Immature natural killer cell (primary cell): Measurements from ENCODE around the gene KAZN. TPM values are rescaled to one million over a fixed set of nuclear protein-coding genes. Genes with fewer than 3 reads are reported as not detected.

Source experiments
- DNase-seq, 3 donors: peaks; one replicate each; pipeline ENCODE4 v3.0.0; 2022; ENCODE audit warnings: mixed read lengths in 1 of 3
- H3K27ac Mint-ChIP-seq, 6 donors: one replicate each; pipeline ENCODE4 v1.8.0; 2020; ENCODE audit warnings: mixed read lengths in 6 of 6, mild to moderate bottlenecking in 5 of 6, inconsistent platforms in 4 of 6, moderate library complexity in 3 of 6
- H3K27me3 Mint-ChIP-seq, 3 donors: one replicate each; pipeline ENCODE4 v1.8.0; 2020 to 2021; ENCODE audit warnings: low read depth in 3 of 3, mild to moderate bottlenecking in 3 of 3, mixed read lengths in 3 of 3, moderate library complexity in 3 of 3, inconsistent platforms in 1 of 3
- H3K36me3 Mint-ChIP-seq, 3 donors: one replicate each; pipeline ENCODE4 v1.8.0; 2020; ENCODE audit warnings: mixed read lengths in 3 of 3, inconsistent platforms in 2 of 3, mild to moderate bottlenecking in 2 of 3
- H3K4me1 Mint-ChIP-seq, 2 donors: one replicate each; pipeline ENCODE4 v1.8.0; 2020; ENCODE audit warnings: inconsistent platforms in 2 of 2, mild to moderate bottlenecking in 2 of 2, mixed read lengths in 2 of 2, moderate library complexity in 1 of 2
- H3K4me3 Mint-ChIP-seq, 5 donors: one replicate each; pipeline ENCODE4 v1.8.0; 2020; ENCODE audit warnings: mild to moderate bottlenecking in 5 of 5, mixed read lengths in 5 of 5, inconsistent platforms in 3 of 5, moderate library complexity in 3 of 5
- H3K9me3 Mint-ChIP-seq, 6 donors: one replicate each; pipeline ENCODE4 v1.8.0; 2020; ENCODE audit warnings: mild to moderate bottlenecking in 6 of 6, mixed read lengths in 6 of 6, inconsistent platforms in 4 of 6, moderate library complexity in 3 of 6
- polyA plus RNA-seq, 3 donors: library from polyadenylated mRNA; unstranded; fragments of 300-500 nt; fragmentation: Illumina TruSeq; gene quantifications; one replicate each; pipeline ENCODE4 v1.2.3, GENCODE V29; 2021

KAZN gene
- polyA plus RNA-seq, 3 donors from 2014 or later, result 0.24 TPM; not detected in 2

- Mint-ChIP-seq H3K36me3 (no peaks in the 10 kb centered on the region), H3K4me3 (no peak overlapping the region), H3K4me1 (no peaks in the 10 kb centered on the region), H3K9me3 (no peaks in the 10 kb centered on the region), H3K27me3 (peaks cover 0 to 2% (median 1%) of the 10 kb centered on the region in 3 donors), H3K27ac (no peak overlapping the region)
- no peak for DNase-seq
These were observed 403.8 kb downstream of the KAZN start for GRCh38 chr1:15002325-15002724.

GRCh38 chr1:15004396-15004795, 405.9 kb downstream of the KAZN start:
- Mint-ChIP-seq H3K27ac (no peak overlapping the region), H3K9me3 (no peaks in the 10 kb centered on the region), H3K27me3 (peaks cover 0 to 5% (median 2%) of the 10 kb centered on the region in 3 donors), H3K4me3 (no peak overlapping the region), H3K36me3 (no peaks in the 10 kb centered on the region), H3K4me1 (no peaks in the 10 kb centered on the region)
- no peak for DNase-seq

- no peaks in the 10 kb centered on the region for H3K36me3 Mint-ChIP-seq
- H3K27ac Mint-ChIP-seq, result no peak overlapping the region
- DNase-seq, result no peak
- no peaks in the 10 kb centered on the region for H3K9me3 Mint-ChIP-seq
- H3K4me3 Mint-ChIP-seq, result no peak overlapping the region
- peaks cover 0 to 8% (median 2%) of the 10 kb centered on the region in 3 donors for H3K27me3 Mint-ChIP-seq
- no peaks in the 10 kb centered on the region for H3K4me1 Mint-ChIP-seq
These were observed 406.6 kb downstream of the KAZN start for GRCh38 chr1:15005116-15005515.

GRCh38 chr1:15007368-15007767, 408.9 kb downstream of the KAZN start:
- no peaks in the 10 kb centered on the region for H3K36me3 Mint-ChIP-seq
- H3K27me3 Mint-ChIP-seq, result peaks cover 0 to 8% (median 2%) of the 10 kb centered on the region in 3 donors
- no peak for DNase-seq
- no peaks in the 10 kb centered on the region for H3K4me1 Mint-ChIP-seq
- H3K27ac Mint-ChIP-seq, result no peak overlapping the region
- H3K9me3 Mint-ChIP-seq, result no peaks in the 10 kb centered on the region
- H3K4me3 Mint-ChIP-seq, result no peak overlapping the region

GRCh38 chr1:15007842-15008241, 409.4 kb downstream of the KAZN start:
- H3K27me3 Mint-ChIP-seq, result peaks cover 0 to 8% (median 2%) of the 10 kb centered on the region in 3 donors
- no peaks in the 10 kb centered on the region for H3K36me3 Mint-ChIP-seq
- H3K27ac Mint-ChIP-seq, result no peak overlapping the region
- DNase-seq, result no peak
- H3K4me3 Mint-ChIP-seq, result no peak overlapping the region
- H3K9me3 Mint-ChIP-seq, result no peaks in the 10 kb centered on the region
- no peaks in the 10 kb centered on the region for H3K4me1 Mint-ChIP-seq

GRCh38 chr1:15008783-15009729, 410.6 kb downstream of the KAZN start:
- peaks cover 0 to 6% (median 0%) of the 10 kb centered on the region in 3 donors for H3K27me3 Mint-ChIP-seq
- H3K36me3 Mint-ChIP-seq, result no peaks in the 10 kb centered on the region
- H3K27ac Mint-ChIP-seq, result no peak overlapping the region
- no peaks in the 10 kb centered on the region for H3K9me3 Mint-ChIP-seq
- H3K4me1 Mint-ChIP-seq, result no peaks in the 10 kb centered on the region
- DNase-seq, result no peak
- no peak overlapping the region for H3K4me3 Mint-ChIP-seq

- H3K4me3 Mint-ChIP-seq, result no peak overlapping the region
- no peaks in the 10 kb centered on the region for H3K4me1 Mint-ChIP-seq
- no peak for DNase-seq
- peaks cover 0 to 6% (median 3%) of the 10 kb centered on the region in 3 donors for H3K27me3 Mint-ChIP-seq
- no peak overlapping the region for H3K27ac Mint-ChIP-seq
- no peaks in the 10 kb centered on the region for H3K36me3 Mint-ChIP-seq
- H3K9me3 Mint-ChIP-seq, result no peaks in the 10 kb centered on the region
These were observed 412.7 kb downstream of the KAZN start for GRCh38 chr1:15011160-15011559.

- no peaks in the 10 kb centered on the region for H3K36me3 Mint-ChIP-seq
- DNase-seq, result no peak
- peaks cover 0 to 6% (median 3%) of the 10 kb centered on the region in 3 donors for H3K27me3 Mint-ChIP-seq
- H3K9me3 Mint-ChIP-seq, result no peaks in the 10 kb centered on the region
- no peak overlapping the region for H3K4me3 Mint-ChIP-seq
- H3K4me1 Mint-ChIP-seq, result no peaks in the 10 kb centered on the region
- no peak overlapping the region for H3K27ac Mint-ChIP-seq
These were observed 413.2 kb downstream of the KAZN start for GRCh38 chr1:15011661-15012060.

GRCh38 chr1:15012822-15013221, 414.3 kb downstream of the KAZN start:
- Mint-ChIP-seq H3K4me1 (no peaks in the 10 kb centered on the region), H3K27me3 (peaks cover 0 to 6% (median 3%) of the 10 kb centered on the region in 3 donors), H3K36me3 (no peaks in the 10 kb centered on the region), H3K9me3 (no peaks in the 10 kb centered on the region), H3K27ac (no peak overlapping the region), H3K4me3 (no peak overlapping the region)
- DNase-seq, result no peak

- Mint-ChIP-seq H3K27ac (no peak overlapping the region), H3K4me1 (no peaks in the 10 kb centered on the region), H3K36me3 (no peaks in the 10 kb centered on the region), H3K9me3 (no peaks in the 10 kb centered on the region), H3K27me3 (peaks cover 0 to 6% (median 3%) of the 10 kb centered on the region in 3 donors), H3K4me3 (no peak overlapping the region)
- DNase-seq, result no peak
These were observed 415.3 kb downstream of the KAZN start for GRCh38 chr1:15013767-15014166.

- H3K9me3 Mint-ChIP-seq, result no peaks in the 10 kb centered on the region
- no peak overlapping the region for H3K4me3 Mint-ChIP-seq
- DNase-seq, result no peak
- no peaks in the 10 kb centered on the region for H3K36me3 Mint-ChIP-seq
- H3K4me1 Mint-ChIP-seq, result no peaks in the 10 kb centered on the region
- H3K27ac Mint-ChIP-seq, result no peak overlapping the region
- H3K27me3 Mint-ChIP-seq, result peaks cover 0 to 3% (median 2%) of the 10 kb centered on the region in 3 donors
These were observed 416.0 kb downstream of the KAZN start for GRCh38 chr1:15014516-15014915.

- H3K27ac Mint-ChIP-seq, result no peak overlapping the region
- DNase-seq, result no peak
- H3K4me1 Mint-ChIP-seq, result no peaks in the 10 kb centered on the region
- H3K27me3 Mint-ChIP-seq, result peaks cover 0 to 3% (median 0%) of the 10 kb centered on the region in 3 donors
- no peaks in the 10 kb centered on the region for H3K9me3 Mint-ChIP-seq
- no peaks in the 10 kb centered on the region for H3K36me3 Mint-ChIP-seq
- no peak overlapping the region for H3K4me3 Mint-ChIP-seq
These were observed 417.5 kb downstream of the KAZN start for GRCh38 chr1:15016001-15016400.

GRCh38 chr1:15016526-15016925, 418.0 kb downstream of the KAZN start:
- Mint-ChIP-seq H3K27ac (no peak overlapping the region), H3K36me3 (no peaks in the 10 kb centered on the region), H3K27me3 (peaks cover 0 to 3% (median 0%) of the 10 kb centered on the region in 3 donors), H3K4me1 (no peaks in the 10 kb centered on the region), H3K4me3 (no peak overlapping the region), H3K9me3 (no peaks in the 10 kb centered on the region)
- DNase-seq, result no peak

GRCh38 chr1:15017120-15017519, 418.6 kb downstream of the KAZN start:
- Mint-ChIP-seq H3K27me3 (peaks cover 0 to 3% (median 0%) of the 10 kb centered on the region in 3 donors), H3K27ac (no peak overlapping the region), H3K9me3 (no peaks in the 10 kb centered on the region), H3K4me1 (no peaks in the 10 kb centered on the region), H3K36me3 (no peaks in the 10 kb centered on the region), H3K4me3 (no peak overlapping the region)
- DNase-seq, result no peak
